ENCODE data around the gene DNM3. TPM values are rescaled to one million over a fixed set of nuclear protein-coding genes. Genes with fewer than 3 reads are reported as not detected.
"Not testable (repeated sequence)": the region's sequence is repeated elsewhere in the genome, so short reads cannot be mapped to it uniquely, and the experiment has no call there.

Gene DNM3
- total RNA-seq, 2 experiments from 2014 or later: 1.7 to 2.2 TPM

DNA sequence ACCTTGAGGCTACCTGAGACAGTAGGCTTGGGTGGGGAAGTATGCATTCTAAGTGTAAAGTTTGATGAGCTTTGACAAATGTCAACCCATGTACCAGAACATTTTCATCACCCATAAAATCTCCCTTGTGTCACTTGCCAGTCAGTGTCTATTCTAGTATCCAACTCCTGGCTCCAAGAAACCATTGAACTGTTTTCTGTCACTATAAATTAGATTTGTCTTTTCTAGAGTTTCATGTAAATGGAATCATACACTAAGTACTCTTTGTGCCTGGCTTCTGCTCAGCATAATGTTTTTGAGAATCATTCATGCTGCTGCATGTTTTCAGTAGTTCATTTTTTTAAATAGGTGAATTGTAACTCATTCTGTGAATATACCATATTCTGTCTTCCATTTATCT is 165.4 kb downstream of the DNM3 start:
- CTCF ChIA-PET: interaction anchor here (0.6 to 1.5 kb wide), 3 partner anchors 206 to 772 kb away, joined by 3 read pairs; no protein-coding TSS in a partner anchor

DNA sequence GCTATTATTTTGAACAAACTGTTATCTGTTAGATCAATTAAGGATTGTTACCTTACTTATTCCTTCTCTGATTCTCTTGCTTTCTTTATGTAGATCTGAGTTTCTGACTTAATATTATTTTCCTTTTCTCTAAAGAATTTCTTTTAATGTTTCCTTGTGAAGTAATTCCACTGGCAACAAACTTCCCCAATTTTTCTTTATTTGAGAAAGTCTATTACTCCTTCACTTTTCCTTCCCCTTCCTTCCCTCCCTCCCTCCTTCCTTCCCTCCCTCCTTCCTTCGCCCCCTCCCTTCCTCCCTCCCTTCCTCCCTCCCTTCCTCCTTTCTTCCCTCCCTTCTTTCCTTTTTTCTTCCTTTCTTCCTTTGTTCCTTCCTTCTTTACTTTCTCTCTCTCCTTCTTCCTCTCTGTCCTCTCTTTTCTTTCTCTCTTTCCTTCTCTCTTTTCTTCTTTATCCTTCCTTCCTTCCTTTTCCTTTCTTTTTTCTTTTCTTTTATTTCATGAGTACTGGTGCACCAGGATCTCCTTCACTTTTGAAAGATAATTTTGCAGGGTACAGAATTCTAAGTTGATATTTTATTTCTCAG is 177.5 kb downstream of the DNM3 start:
- CTCF ChIA-PET: no interaction called here
- no peaks in the 10 kb centered on the region for H3K36me3 Mint-ChIP-seq
- ATAC-seq (no peak), DNase-seq (no peak)
- H3K4me3 Mint-ChIP-seq: no peak overlapping the region
- no peaks in the 10 kb centered on the region for H3K9me3 Mint-ChIP-seq (ENCODE audit: low read depth)
- no peaks in the 10 kb centered on the region for H3K4me1 Mint-ChIP-seq
- H3K27me3 Mint-ChIP-seq: peaks cover 24% of the 10 kb centered on the region
- H3K27ac Mint-ChIP-seq: no peak overlapping the region

More for the DNA sequence above, 165.4 kb downstream of the DNM3 start:
- H3K36me3 Mint-ChIP-seq: no peaks in the 10 kb centered on the region
- no peaks in the 10 kb centered on the region for H3K4me1 Mint-ChIP-seq
- no peak overlapping the region for H3K27ac Mint-ChIP-seq
- no peak for DNase-seq
- no peak for ATAC-seq
- no peaks in the 10 kb centered on the region for H3K27me3 Mint-ChIP-seq
- no peak overlapping the region for H3K4me3 Mint-ChIP-seq
- H3K9me3 Mint-ChIP-seq (ENCODE audit: low read depth): peaks cover 6% of the 10 kb centered on the region

DNA sequence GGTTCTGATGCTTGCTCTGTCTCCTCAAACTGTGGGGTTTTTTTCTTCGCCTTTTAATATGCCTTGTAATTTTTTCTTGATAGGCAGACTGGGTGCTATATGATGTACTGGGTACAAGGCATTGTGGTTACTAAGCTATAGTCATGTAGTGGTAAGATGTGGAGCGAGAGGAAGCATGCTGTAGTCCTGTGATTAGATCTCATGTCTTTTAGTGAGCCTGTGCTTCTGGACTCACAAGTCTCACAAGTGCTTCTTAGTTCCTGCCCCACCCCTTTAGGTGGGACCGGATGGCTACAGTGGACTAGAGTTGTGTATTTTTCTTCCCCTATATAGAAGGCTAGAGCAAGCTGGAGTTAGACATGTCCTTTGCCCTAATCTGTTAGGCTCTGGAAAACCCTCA is 178.7 kb downstream of the DNM3 start:
- CTCF ChIA-PET: interaction anchor here (0.7 kb wide), 1 partner anchor 165 kb away, joined by 3 read pairs; no protein-coding TSS in a partner anchor
- Mint-ChIP-seq H3K9me3 (ENCODE audit: low read depth) (no peaks in the 10 kb centered on the region), H3K4me3 (no peak overlapping the region)

DNA sequence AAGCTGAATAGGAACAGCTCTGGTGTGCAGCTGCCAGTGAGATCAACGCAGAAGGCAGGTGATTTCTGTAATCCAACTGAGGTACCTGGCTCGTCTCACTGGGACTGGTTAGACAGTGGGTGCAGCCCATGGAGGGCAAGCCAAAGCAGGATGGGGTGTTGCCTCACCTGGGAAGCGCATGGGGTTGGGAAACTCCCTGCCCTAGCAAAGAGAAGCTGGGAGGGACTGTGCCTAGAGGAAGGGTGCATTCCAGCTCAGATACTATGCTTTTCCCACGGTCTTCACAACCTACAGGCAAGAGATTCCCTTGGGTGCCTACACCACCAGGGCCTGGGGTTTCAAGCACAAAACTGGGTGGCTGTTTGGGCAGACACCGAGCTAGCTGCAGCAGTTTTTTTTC is 183.2 kb downstream of the DNM3 start:
- CTCF ChIA-PET: no interaction called here
- no peak overlapping the region for H3K4me3 Mint-ChIP-seq
- no peaks in the 10 kb centered on the region for H3K36me3 Mint-ChIP-seq
- no peaks in the 10 kb centered on the region for H3K4me1 Mint-ChIP-seq
- ATAC-seq: no peak
- peaks cover 15% of the 10 kb centered on the region for H3K27me3 Mint-ChIP-seq
- H3K9me3 Mint-ChIP-seq (ENCODE audit: low read depth): no peaks in the 10 kb centered on the region
- no peak for DNase-seq
- H3K27ac Mint-ChIP-seq: no peak overlapping the region

More for the DNA sequence above, 178.7 kb downstream of the DNM3 start:
- DNase-seq (no peak), ATAC-seq (no peak)
- Mint-ChIP-seq H3K4me1 (no peaks in the 10 kb centered on the region), H3K36me3 (no peaks in the 10 kb centered on the region), H3K27me3 (peaks cover 25% of the 10 kb centered on the region), H3K27ac (no peak overlapping the region)

DNA sequence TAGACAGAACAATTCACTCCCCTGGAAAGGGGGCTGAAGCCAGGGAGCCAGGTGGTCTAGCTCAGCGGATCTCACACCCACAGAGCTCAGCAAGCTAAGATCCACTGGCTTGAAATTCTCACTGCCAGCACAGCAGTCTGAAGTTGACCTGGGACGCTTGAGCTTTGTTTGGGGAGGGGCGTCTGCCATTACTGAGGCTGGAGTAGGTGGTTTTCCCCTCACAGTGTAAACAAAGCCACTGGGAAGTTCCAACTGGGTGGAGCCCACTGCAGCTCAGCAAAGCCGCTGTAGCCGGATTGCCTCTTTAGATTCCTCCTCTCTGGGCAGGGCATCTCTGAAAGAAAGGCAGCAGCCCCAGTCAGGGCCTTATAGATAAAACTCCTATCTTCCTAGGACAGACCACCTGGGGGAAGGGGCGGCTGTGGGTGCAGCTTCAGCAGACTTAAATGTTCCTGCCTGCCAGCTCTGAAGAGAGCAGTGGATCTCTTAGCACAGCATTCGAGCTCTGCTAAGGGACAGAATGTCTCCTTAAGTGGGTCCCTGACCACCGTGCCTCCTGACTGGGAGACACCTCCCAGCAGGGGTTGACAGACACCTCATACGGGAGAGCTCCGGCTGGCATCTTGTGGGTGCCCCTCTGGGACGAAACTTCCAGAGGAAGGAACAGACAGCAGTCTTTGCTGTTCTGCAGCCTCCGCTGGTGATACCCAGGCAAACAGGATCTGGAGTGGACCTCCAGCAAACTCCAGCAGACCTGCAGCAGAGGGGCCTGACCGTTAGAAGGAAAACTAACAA is 183.8 kb downstream of the DNM3 start:
- CTCF ChIA-PET; H3K4me1 Mint-ChIP-seq; H3K9me3 Mint-ChIP-seq (ENCODE audit: low read depth); H3K36me3 Mint-ChIP-seq; DNase-seq; H3K27ac Mint-ChIP-seq; H3K4me3 Mint-ChIP-seq; ATAC-seq: not testable (repeated sequence)
- H3K27me3 Mint-ChIP-seq: peaks cover 12% of the 10 kb centered on the region

DNA sequence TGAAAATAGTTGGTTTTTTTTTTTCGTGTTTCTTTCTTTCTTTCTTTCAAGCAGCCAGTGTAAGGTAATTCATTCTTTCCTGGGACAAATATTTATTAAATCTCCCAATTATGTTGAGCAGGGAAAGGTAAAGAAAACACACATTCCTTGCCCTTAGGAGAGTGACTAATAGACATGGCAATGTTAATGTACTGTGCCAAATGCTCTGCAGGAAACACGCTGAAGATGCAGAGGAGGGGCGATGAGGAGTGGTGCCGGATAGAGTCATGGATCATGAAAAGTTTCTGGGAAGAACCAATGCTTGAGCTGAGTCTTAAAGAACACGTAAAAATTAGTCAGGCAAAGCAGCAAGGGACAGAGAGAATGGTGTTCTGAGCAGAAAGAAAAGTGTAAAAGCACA is 199.2 kb downstream of the DNM3 start:
- Mint-ChIP-seq H3K4me1 (peaks cover 3% of the 10 kb centered on the region), H3K4me3 (no peak overlapping the region), H3K27me3 (no peaks in the 10 kb centered on the region), H3K9me3 (ENCODE audit: low read depth) (no peaks in the 10 kb centered on the region), H3K27ac (no peak overlapping the region), H3K36me3 (peaks cover 4% of the 10 kb centered on the region)
- ATAC-seq (no peak), DNase-seq (no peak)
- CTCF ChIA-PET: interaction anchor here (1.4 kb wide), 1 partner anchor 50 kb away, joined by 3 read pairs; no protein-coding TSS in a partner anchor

DNA sequence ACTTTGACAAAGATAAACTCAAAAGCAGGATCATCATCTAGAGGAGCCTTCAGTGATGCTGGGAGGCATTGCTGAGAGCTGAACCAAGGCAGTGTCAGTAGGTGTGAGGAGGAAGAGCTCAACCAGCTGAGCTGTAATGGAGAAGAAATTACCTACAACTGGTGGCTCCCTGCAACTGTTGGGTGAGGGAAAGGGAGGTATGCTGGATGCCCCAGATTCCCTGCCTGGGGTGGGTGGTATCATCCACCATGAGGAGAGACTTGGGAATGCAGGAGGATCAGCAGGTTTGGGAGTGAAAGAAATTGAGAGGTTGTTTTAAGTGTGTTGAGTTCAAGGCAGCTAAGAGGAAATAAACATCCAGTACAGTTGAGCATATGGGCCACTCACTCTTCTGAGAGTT is 199.8 kb downstream of the DNM3 start:
- Mint-ChIP-seq H3K27ac (no peak overlapping the region), H3K36me3 (peaks cover 7% of the 10 kb centered on the region), H3K4me1 (peaks cover 3% of the 10 kb centered on the region), H3K9me3 (ENCODE audit: low read depth) (no peaks in the 10 kb centered on the region), H3K4me3 (no peak overlapping the region), H3K27me3 (no peaks in the 10 kb centered on the region)
- CTCF ChIA-PET: interaction anchor here (1.4 kb wide), 1 partner anchor 50 kb away, joined by 3 read pairs; no protein-coding TSS in a partner anchor
- ATAC-seq (no peak), DNase-seq (no peak)

DNA sequence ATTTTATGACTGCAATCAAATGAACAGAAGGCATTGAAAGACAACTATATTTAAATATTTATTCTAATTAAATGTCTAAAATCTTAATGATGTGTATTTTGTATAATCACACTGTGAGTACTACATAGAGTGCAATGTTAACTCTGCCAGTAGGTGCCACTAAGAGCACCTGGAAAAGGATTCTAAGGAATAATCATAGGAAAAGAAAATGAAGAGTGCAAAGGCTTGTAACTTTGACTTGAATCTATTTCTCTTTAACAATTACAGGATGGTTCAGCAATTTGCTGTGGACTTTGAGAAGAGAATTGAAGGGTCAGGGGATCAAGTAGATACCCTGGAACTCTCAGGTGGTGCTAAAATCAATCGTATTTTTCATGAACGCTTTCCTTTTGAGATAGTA is 200.4 kb downstream of the DNM3 start:
- Mint-ChIP-seq H3K27ac (no peak overlapping the region), H3K4me3 (no peak overlapping the region), H3K36me3 (peaks cover 7% of the 10 kb centered on the region), H3K9me3 (ENCODE audit: low read depth) (no peaks in the 10 kb centered on the region), H3K27me3 (no peaks in the 10 kb centered on the region), H3K4me1 (peaks cover 3% of the 10 kb centered on the region)
- DNase-seq (no peak), ATAC-seq (no peak)
- CTCF ChIA-PET: no interaction called here

DNA sequence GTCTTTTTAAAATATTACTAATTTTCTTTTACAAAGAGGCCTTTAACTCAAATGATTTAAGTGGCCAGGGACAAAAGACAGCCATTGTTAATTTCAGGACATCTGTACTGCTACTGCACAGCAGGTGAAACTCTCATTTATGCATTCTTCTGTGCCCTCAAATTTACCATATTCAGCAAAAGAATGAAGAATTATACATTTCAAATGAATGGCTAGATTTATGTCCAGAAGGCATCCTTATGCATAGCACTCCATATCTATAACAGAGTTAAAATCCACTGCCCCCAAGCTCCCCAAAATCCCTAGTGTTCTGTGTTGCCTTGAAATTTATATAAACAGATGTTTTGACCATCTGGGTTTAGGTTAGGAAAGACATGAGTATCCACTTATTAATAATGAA is 202.6 kb downstream of the DNM3 start:
- H3K4me3 Mint-ChIP-seq: no peak overlapping the region
- no peak for ATAC-seq
- CTCF ChIA-PET: no interaction called here

DNA sequence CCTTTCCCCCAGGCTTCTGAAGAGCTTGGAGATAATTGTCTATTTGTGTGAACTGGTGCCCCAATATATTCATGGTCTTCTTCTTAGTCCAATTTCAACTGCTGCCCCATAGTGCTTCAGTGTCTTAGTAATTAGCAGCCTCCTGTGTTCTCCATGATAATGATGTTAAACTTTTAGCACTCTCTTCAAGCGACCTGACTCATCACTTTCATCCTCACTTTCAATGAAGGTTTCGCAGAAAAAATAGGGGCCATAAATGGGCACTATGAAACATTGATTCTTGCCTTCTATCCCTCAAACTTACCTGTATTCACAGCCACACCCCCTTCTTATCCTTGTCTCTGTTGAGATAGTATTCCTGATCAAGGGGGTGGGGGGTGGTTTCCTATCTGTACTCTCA is 210.6 kb downstream of the DNM3 start:
- Mint-ChIP-seq H3K36me3 (no peaks in the 10 kb centered on the region), H3K4me3 (no peak overlapping the region), H3K27me3 (no peaks in the 10 kb centered on the region), H3K4me1 (no peaks in the 10 kb centered on the region), H3K9me3 (ENCODE audit: low read depth) (no peaks in the 10 kb centered on the region), H3K27ac (no peak overlapping the region)
- ATAC-seq: no peak
- DNase-seq: no peak
- CTCF ChIA-PET: no interaction called here

More for the DNA sequence above, 202.6 kb downstream of the DNM3 start:
- H3K27me3 Mint-ChIP-seq: no peaks in the 10 kb centered on the region
- no peaks in the 10 kb centered on the region for H3K9me3 Mint-ChIP-seq (ENCODE audit: low read depth)
- H3K36me3 Mint-ChIP-seq: peaks cover 7% of the 10 kb centered on the region
- no peak overlapping the region for H3K27ac Mint-ChIP-seq
- H3K4me1 Mint-ChIP-seq: peaks cover 3% of the 10 kb centered on the region
- no peak for DNase-seq

DNA sequence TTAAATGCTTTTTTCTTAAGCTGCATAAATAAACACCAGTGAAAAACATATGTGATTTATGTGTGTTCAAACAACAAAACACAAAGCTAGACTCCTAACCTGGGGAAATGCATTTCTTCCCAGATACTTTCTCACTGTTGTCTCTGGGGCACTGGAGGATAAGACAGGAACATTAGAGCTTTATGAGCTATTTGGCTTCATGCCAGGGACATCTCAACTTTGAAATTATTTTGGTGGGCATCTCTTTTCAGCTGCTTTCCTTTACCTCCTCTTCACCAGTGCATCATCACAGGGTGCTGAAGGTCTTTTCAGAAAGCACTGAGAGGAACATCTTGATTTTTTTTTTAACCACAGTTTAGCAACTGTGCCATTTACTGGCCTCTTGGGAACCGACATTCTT is 212.9 kb downstream of the DNM3 start:
- Mint-ChIP-seq H3K4me1 (no peaks in the 10 kb centered on the region), H3K9me3 (ENCODE audit: low read depth) (no peaks in the 10 kb centered on the region), H3K27me3 (no peaks in the 10 kb centered on the region), H3K36me3 (no peaks in the 10 kb centered on the region), H3K27ac (no peak overlapping the region), H3K4me3 (no peak overlapping the region)
- ATAC-seq (no peak), DNase-seq (no peak)
- CTCF ChIA-PET: no interaction called here

DNA sequence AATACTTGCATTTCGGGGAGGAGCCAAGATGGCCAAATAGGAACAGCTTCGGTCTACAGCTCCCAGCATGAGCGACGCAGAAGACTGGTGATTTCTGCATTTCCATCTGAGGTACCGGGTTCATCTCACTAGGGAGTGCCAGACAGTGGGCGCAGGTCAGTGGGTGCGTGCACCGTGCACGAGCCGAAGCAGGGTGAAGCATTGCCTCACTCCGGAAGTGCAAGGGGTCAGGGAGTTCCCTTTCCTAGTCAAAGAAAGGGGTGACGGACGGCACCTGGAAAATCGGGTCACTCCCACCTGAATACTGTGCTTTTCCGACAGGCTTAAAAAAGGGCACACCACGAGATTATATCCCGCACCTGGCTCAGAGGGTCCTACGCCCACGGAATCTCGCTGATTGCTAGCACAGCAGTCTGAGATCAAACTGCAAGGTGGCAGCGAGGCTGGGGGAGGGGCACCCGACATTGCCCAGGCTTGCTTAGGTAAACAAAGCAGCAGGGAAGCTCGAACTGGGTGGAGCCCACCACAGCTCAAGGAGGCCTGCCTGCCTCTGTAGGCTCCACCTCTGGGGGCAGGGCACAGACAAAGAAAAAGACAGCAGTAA is 214.6 kb downstream of the DNM3 start:
- H3K27me3 Mint-ChIP-seq; DNase-seq; H3K36me3 Mint-ChIP-seq; ATAC-seq; H3K4me3 Mint-ChIP-seq; H3K27ac Mint-ChIP-seq; H3K9me3 Mint-ChIP-seq (ENCODE audit: low read depth); CTCF ChIA-PET; H3K4me1 Mint-ChIP-seq: not testable (repeated sequence)

DNA sequence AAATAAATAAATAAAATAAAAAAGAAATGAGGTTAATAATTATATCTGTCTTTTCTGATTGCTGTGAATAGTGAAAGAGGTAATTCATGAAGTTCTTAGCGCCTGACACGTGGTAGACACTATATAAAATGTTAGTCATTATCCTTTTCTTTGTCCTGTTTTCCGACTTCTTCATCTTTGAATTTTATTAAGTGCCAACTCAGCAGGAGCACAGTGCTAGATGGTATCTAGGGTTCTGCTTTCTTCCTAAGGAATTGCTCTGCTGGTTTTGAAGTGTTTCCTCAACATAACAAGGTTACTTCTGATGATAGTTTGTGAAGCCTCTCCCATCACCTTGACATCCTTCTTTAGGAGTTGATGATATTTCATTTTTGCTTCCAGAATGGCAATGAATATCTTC is 227.0 kb downstream of the DNM3 start:
- DNase-seq (no peak), ATAC-seq (no peak)
- CTCF ChIA-PET: no interaction called here
- no peak overlapping the region for H3K4me3 Mint-ChIP-seq
- no peaks in the 10 kb centered on the region for H3K36me3 Mint-ChIP-seq
- no peak overlapping the region for H3K27ac Mint-ChIP-seq
- no peaks in the 10 kb centered on the region for H3K9me3 Mint-ChIP-seq (ENCODE audit: low read depth)
- no peaks in the 10 kb centered on the region for H3K27me3 Mint-ChIP-seq
- H3K4me1 Mint-ChIP-seq: no peaks in the 10 kb centered on the region

DNA sequence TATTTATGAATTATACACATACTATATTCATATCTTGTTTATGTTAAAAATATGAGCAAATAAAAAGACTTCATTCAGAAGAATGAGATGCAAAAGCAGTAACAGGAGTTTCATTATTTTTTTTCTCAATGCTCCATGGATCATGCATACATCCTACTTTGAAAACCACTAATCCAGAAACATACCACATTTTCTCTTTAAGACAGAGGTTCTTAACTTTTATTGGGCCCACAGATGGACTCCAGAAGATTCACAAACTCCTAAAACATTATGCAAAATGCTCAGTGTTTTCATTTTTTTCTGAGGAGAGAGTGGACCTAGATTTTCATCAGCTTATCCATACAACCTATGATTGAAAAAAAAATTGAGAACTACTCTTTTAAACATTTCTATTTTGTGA is 227.8 kb downstream of the DNM3 start:
- ATAC-seq: no peak
- no peak overlapping the region for H3K27ac Mint-ChIP-seq
- CTCF ChIA-PET: no interaction called here

More for the DNA sequence above, 227.8 kb downstream of the DNM3 start:
- no peaks in the 10 kb centered on the region for H3K4me1 Mint-ChIP-seq
- H3K4me3 Mint-ChIP-seq: no peak overlapping the region
- no peak for DNase-seq
- H3K36me3 Mint-ChIP-seq: no peaks in the 10 kb centered on the region
- H3K27me3 Mint-ChIP-seq: no peaks in the 10 kb centered on the region
- no peaks in the 10 kb centered on the region for H3K9me3 Mint-ChIP-seq (ENCODE audit: low read depth)

Measured in activated CD8-positive, alpha-beta memory T cell treated with anti-CD3 and anti-CD28 coated beads, Interleukin-2, amount 10 ng/mL, durations not matched to agents 7 days and 5 days (primary cell).